Stimulated activated CD4-positive, alpha-beta T cell treated with anti-CD3 and anti-CD28 coated beads, Interleukin-4, amount 100 ng/mL, for 48 hours (primary cell): ENCODE measurements around the gene KLHL34.

Source experiments
- DNase-seq, 2 donors: peaks; one replicate each; pipeline ENCODE4 v3.0.0-alpha.2; 2020; ENCODE audit warnings: low read depth in 2 of 2

Gene KLHL34

DNA sequence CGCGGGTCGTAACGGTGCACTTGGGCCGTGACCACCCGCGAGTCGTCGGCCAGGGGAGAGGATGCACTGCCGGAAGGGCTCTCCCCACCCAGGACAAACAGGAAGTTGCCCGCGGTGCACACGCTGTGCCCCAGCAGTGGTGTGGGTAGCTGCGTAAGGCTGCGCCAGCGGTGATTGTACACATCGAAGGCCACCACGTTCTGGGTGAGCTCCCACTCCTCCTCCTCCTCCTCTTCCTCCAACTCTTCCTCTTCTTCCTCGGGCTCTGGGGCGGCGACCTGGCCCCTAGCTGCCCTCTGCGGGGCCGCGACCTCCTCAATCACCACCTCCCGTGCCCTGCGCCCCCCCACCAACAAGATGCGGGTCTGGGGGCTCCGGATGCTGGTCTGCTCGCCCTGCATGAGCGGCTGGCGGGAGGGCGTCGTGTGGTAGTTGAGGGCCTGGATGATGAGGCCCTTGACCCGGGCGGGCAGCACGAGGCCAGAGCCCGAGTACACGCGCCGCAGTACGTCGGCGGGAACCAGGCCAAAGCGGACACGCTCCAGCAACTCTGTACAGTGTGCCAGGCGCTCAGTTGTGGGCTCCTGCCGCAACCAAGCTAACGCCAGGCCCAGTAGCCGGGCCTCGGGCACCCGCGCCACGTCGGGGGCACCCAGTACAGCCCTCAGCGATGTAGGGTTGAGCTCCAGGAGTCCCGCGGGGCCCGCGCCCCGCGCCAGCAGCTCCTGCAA, 1.4 kb downstream of the KLHL34 start:
- DNase-seq: no peak

DNA sequence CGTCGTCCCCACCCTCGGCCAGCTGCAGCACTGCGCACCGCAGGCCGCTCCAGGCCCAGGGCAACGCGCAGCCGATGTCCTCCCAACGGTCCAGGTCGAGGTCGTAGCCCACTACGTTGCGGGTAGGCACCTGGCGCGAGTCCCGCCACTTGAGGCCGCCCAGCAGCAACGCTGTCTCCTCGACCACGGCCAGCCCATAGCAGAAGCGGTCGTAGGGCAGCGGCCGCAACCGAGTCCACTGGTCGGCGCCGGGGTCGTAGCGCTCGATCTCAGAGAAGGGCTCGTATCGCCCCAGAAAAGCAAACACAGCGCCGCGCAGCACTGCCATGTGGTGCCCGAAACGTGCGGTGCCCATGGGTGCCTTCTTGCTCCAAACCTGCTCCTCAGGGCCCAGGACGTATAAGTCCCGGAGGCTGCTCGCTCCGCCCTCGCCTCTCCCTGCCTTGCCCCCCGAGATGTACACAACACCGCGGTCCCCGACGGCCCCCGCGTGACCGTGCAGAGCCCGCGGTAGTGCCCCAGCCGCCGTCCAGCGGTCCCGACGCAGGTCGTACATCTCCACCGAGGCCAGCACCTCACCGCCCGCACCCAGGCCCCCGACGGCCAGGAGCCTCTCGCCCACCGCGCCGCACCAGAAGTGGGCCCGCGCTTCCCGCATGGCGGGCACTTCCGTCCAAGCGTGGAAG, 2.1 kb downstream of the KLHL34 start:
- DNase-seq: no peak

DNA sequence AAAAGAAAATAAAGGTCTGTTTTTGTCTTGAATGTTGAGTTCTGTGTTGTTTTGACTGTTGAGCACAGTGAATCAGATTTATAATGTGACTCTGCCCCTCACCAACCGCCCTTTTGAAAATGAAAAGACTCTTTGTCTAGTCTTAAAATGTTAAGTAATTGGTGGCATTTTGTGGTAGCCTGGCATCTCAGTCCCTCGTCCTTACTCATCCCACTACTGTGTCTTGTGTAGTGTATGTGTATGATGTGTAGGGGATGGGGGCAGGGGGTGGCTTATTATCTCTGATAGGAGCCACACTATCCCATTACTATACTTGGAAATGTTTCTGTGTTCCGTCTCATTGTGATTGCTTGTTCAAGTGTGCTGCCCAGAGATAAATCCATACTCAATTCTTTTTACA, 12.2 kb downstream of the KLHL34 start:
- no peak for DNase-seq

DNA sequence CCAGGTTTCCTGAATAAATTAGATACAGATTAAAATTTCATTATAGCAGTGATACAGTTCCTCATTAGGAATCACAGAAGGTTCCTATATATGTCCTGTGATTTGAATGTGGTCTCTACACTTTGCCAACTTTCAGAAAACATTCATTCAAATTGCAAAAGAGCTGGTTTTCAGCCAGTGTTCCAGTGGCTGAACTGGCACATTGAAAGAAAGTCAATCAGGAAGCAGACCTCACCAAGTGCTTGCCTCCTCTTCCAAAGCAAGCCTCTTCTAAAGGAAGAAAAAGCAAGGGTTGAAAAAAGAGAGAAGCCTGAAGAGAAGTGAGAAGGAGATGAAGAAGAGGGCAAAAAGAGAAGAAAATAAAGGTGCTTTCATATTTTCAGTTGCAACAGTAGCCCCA, 12.7 kb downstream of the KLHL34 start:
- DNase-seq: no peak

DNA sequence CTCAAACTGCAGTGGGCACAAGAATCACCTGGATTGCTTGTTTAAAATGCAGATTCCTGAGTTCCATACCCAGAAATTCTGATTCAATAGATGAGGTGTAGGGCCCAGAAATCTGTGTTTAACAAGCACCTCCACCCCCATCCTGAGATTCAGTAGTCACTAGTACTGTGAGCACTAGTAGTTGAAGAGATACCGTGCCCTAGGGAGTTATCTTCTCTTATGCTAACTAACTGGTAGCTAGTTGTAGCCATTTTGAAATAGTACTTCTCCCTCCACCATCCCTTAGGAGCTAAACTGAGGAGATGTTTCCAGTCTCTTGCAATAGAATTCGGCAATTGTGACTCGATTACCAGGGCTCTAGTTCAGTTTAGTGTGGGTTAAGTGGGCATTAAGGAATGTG, 18.4 kb downstream of the KLHL34 start:
- no peak for DNase-seq

DNA sequence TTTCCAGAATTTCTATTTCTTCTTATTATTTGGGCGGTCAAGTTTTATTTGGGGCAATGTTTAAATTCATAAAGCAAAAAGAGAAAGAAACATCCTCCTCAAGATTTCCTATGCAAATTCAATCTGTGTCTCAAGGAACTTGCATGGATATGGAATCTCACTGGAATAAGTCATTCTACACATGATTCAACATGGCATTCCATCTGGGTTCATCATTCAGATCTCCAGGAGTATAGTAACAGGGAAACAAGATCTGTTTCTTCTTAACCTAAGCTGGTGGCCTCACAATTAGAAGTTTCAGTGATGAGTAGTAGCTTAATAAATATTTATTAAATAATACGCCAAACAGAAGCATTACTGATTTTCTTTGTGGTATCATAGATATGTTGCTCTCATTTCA, 19.8 kb downstream of the KLHL34 start:
- no peak for DNase-seq

DNA sequence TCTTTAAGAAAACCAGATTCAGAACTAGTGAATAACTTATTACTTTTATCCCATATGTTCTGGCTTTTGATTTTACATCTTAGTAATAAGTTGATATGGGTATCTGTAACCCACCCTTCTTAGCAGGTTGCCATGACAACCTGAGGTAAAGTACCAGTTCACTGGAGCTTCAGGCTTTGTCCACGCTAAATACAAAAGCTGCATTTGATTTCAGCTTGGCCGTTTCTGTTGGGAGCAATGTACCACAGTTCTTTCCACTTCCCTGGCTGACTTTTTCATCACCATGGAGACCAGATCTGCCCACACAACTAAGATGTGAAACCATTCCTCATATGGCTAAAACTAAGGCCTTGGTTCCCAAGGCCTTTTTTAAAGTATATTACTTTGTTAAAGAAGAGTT, 26.1 kb downstream of the KLHL34 start:
- DNase-seq: no peak

DNA sequence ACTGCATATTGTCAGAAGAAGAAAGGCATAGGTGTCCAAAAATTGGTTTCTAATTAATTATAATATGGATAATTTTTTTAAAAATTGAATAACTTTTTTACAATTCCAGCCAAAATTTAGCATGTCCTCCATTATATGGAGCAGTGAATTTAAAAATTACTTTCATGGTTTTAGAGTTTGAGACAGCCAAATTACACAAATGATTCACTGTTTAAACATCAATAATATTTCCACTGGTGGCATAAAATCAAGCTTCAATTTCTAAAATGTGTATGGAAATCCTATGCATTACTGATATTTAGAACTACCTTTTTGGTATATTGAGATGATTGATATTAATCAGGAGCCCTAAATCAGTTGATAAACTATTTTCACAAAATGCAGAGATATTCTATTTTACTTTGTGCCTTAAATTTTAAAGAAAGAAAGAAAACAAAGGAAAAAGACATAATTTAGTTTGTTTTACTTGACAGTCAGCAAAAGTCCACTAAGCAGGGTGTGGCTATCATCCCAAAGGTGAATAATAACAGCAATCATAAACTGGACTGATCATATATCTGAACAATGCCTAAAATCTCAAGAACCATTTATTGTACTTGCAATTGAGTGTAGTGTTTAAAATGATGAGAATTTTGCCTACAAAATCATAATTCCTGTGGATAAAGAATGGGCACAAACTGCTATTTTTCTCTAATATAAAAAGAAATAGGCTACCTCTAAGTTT, 34.2 kb downstream of the KLHL34 start:
- no peak for DNase-seq

DNA sequence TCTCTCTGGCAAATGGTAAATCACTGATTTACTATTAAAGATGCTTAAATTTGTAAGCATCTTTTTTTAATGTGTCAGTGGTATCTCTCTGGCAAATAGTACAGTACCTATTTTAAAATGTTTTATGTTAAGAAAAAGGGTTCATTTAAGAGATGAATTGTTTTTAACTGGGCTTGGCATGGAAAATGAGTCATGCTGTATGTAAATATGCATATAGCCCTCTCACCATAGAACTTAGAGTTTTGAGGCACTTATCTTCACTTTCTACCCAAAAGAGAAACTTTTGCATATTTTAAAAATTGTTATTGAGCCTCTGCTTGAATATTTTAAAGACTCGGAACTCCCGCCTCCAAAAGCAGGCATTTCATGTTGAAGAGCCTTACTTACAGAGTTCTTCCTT, 37.9 kb downstream of the KLHL34 start:
- DNase-seq: no peak

DNA sequence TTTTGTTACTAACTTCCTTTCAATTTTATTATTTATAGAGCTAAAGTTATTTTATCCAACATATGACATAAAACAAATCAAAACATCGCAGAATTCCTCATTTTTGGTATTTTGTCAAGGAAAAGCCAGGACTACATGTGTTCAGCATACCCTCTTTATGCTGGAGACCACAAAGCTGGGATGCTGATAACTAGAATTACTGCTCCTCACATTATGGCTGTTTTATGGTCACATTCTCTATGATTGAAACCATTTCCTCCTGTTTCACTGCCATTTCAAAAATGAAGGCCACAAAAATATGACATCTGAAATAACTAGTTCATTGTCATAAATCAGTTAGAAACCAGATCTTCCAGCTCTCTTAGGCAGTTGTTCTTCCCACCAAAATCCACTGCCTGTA, 41.7 kb downstream of the KLHL34 start:
- DNase-seq: no peak

DNA sequence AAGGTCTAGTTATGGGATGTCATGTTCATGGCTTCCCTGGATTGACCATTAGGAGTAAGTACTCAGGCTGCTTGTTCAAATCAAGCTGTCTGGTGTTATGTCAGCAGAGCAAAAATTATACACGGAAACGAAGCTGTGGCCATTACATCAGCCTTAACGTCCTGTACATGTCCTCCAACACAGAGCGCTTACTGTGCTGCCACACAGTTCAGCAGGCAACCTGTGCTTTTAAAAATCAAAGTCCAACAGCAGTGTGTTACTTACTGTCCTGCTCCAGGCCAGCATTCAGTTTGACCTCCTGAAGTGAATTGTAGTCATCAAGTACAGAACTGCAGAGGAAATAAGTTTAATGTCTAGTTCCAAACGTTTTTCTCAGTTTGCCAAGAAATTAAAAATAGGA, 46.0 kb downstream of the KLHL34 start:
- DNase-seq: no peak

DNA sequence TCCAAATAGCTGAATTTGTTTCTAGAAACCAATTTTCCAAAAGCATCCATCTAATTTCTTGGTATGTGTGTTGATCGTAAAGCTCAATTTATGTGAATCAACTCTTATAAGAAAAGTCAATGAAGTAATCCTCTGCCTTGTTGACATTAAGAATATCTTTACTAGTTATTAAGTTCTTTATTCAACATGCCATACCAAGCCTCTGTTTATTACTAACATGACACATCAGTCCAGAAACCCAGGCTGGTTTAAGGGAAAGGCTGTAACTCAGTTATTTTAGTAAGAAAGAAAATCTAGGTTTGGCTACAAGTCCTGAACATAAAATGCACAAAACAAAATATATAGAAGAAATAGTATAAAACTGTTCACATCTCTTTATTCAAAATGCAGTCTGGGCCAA, 48.0 kb downstream of the KLHL34 start:
- no peak for DNase-seq

DNA sequence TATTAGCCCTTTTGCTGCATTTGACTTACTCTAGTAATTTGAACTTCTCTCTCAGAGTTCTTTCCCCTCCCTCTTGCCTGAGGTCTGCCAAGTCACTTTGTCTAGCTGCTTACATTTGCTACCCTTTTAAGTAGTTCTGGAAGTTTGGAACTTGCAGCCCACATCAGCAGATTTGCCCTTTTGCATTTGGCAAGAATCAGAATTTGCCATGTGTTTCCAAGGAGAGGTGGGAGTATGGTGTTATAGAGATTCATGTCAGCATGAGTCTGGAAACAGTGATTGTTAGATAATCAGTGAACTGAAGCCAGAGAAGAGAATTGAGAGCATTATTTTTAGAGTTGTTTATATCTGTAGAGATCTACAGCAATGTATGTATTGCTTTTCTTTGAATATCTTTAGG, 52.1 kb downstream of the KLHL34 start:
- DNase-seq: no peak
